Measurements from ENCODE around the gene CPXM1. TPM values are rescaled to one million over a fixed set of nuclear protein-coding genes. Genes with fewer than 3 reads are reported as not detected.
"Not testable (repeated sequence)": the region's sequence is repeated elsewhere in the genome, so short reads cannot be mapped to it uniquely, and the experiment has no call there.

The CPXM1 gene
- total RNA-seq, 8 experiments from 2014 or later: 0.84 to 53.5 (median 17.2) TPM; not detected in 1

GRCh38 chr20:2817341-2817726 is 16.9 kb upstream of the CPXM1 start:
- 63 to 100% (median 92%) methylated on average over 1 to 2 of the region's 2 CpGs; no CpG with 5 or more reads in 6 of the 10 experiments for WGBS, 10 experiments
- Histone ChIP-seq H3K4me3 (no peak overlapping the region), H3K27ac (no peak overlapping the region), H3K4me1 (replicated peaks in 1 of 2) (no peaks in the 10 kb centered on the region)
- ATAC-seq (replicated peaks in 6 of 8): no peak
- in situ Hi-C loops (cut with MboI; ENCODE audit: low pct_unique_long_range_greater_than_20kb in 2 of 9, low sequenced_read_pairs in 9 of 9, unreplicated experiment in 9 of 9): no loop called here

- peak in 1 of 8 experiments; percentile 10 for ATAC-seq (replicated peaks in 6 of 8)
- in situ Hi-C loops (cut with MboI; ENCODE audit: low pct_unique_long_range_greater_than_20kb in 2 of 9, low sequenced_read_pairs in 9 of 9, unreplicated experiment in 9 of 9): no loop called here
- H3K27ac ChIP-seq: no peak overlapping the region
- no peaks in the 10 kb centered on the region for H3K4me1 ChIP-seq (replicated peaks in 1 of 2)
- no peak overlapping the region for H3K4me3 ChIP-seq
- WGBS, 10 experiments: 40 to 100% (median 87%) methylated on average over 1 to 4 of the region's 20 CpGs; no CpG with 5 or more reads in 6 of the 10 experiments
These were observed 16.3 kb upstream of the CPXM1 start for GRCh38 chr20:2816583-2817340.

- in situ Hi-C loops (cut with MboI; ENCODE audit: low pct_unique_long_range_greater_than_20kb in 2 of 9, low sequenced_read_pairs in 9 of 9, unreplicated experiment in 9 of 9): no loop called here
- ATAC-seq (replicated peaks in 6 of 8): no peak
- WGBS, 10 experiments: 80% methylated on average over 1 of the region's 10 CpGs; no CpG with 5 or more reads in 8 of the 10 experiments
- Histone ChIP-seq H3K4me1 (replicated peaks in 1 of 2) (no peaks in the 10 kb centered on the region), H3K27ac (no peak within 1 kb of the TSS), H3K4me3 (no peak within 1 kb of the TSS)
These were observed 15.7 kb upstream of the CPXM1 start, which contains the start of gene TMEM239 for GRCh38 chr20:2816030-2816582. TMEM239 (plus strand) TSS chr20:2816364; CDS start chr20:2816555, 191 bp downstream.

- WGBS, 10 experiments: 56 to 100% (median 66%) methylated on average over 1 to 4 of the region's 8 CpGs; no CpG with 5 or more reads in 5 of the 10 experiments
- ATAC-seq (replicated peaks in 6 of 8): no peak
- no peaks in the 10 kb centered on the region for H3K4me1 ChIP-seq (replicated peaks in 1 of 2)
- H3K27ac ChIP-seq: no peak overlapping the region
- in situ Hi-C loops (cut with MboI; ENCODE audit: low pct_unique_long_range_greater_than_20kb in 2 of 9, low sequenced_read_pairs in 9 of 9, unreplicated experiment in 9 of 9): no loop called here
- H3K4me3 ChIP-seq: no peak overlapping the region
These were observed 14.9 kb upstream of the CPXM1 start for GRCh38 chr20:2815242-2815900.

- no peak within 1 kb of the TSS for H3K4me3 ChIP-seq
- in situ Hi-C loops (cut with MboI; ENCODE audit: low pct_unique_long_range_greater_than_20kb in 2 of 9, low sequenced_read_pairs in 9 of 9, unreplicated experiment in 9 of 9): no loop called here
- 0 to 40% (median 20%) methylated on average over 1 to 5 of the region's 5 CpGs; no CpG with 5 or more reads in 7 of the 10 experiments for WGBS, 10 experiments
- no peak within 1 kb of the TSS for H3K27ac ChIP-seq
- H3K4me1 ChIP-seq (replicated peaks in 1 of 2): no peaks in the 10 kb centered on the region
- peak in 3 of 8 experiments; percentile 94 to 96 (median 96) for ATAC-seq (replicated peaks in 6 of 8)
These were observed 14.2 kb upstream of the CPXM1 start, which contains the start of gene C20orf141 for GRCh38 chr20:2814587-2815051. C20orf141 (plus strand) TSS chr20:2814987; CDS start chr20:2815185, 198 bp downstream.

GRCh38 chr20:2814076-2814475 is 13.6 kb upstream of the CPXM1 start:
- no peaks in the 10 kb centered on the region for H3K4me1 ChIP-seq (replicated peaks in 1 of 2)
- H3K4me3 ChIP-seq: no peak overlapping the region
- WGBS, 10 experiments: 44 to 100% (median 80%) methylated on average over 1 of the region's 1 CpG; no CpG with 5 or more reads in 7 of the 10 experiments
- in situ Hi-C loops (cut with MboI; ENCODE audit: low pct_unique_long_range_greater_than_20kb in 2 of 9, low sequenced_read_pairs in 9 of 9, unreplicated experiment in 9 of 9): no loop called here
- no peak overlapping the region for H3K27ac ChIP-seq
- ATAC-seq (replicated peaks in 6 of 8): peak in 3 of 8 experiments; percentile 16 to 46 (median 31)

GRCh38 chr20:2812189-2812588 is 11.8 kb upstream of the CPXM1 start:
- H3K4me1 ChIP-seq (replicated peaks in 1 of 2): no peaks in the 10 kb centered on the region
- no peak for ATAC-seq (replicated peaks in 6 of 8)
- H3K4me3 ChIP-seq: no peak overlapping the region
- in situ Hi-C loops (cut with MboI; ENCODE audit: low pct_unique_long_range_greater_than_20kb in 2 of 9, low sequenced_read_pairs in 9 of 9, unreplicated experiment in 9 of 9): no loop called here
- H3K27ac ChIP-seq: no peak overlapping the region
- 0 to 85% (median 54%) methylated on average over 1 to 3 of the region's 3 CpGs; no CpG with 5 or more reads in 2 of the 10 experiments for WGBS, 10 experiments

GRCh38 chr20:2809690-2810089 is 9.3 kb upstream of the CPXM1 start:
- ATAC-seq (replicated peaks in 6 of 8): no peak
- 60 to 100% (median 83%) methylated on average over 1 to 8 of the region's 10 CpGs; no CpG with 5 or more reads in 1 of the 10 experiments for WGBS, 10 experiments
- in situ Hi-C loops (cut with MboI; ENCODE audit: low pct_unique_long_range_greater_than_20kb in 2 of 9, low sequenced_read_pairs in 9 of 9, unreplicated experiment in 9 of 9): no loop called here
- no peak overlapping the region for H3K4me3 ChIP-seq
- no peak overlapping the region for H3K27ac ChIP-seq
- no peaks in the 10 kb centered on the region for H3K4me1 ChIP-seq (replicated peaks in 1 of 2)

- H3K27ac ChIP-seq; H3K4me3 ChIP-seq; in situ Hi-C loops (cut with MboI; ENCODE audit: low pct_unique_long_range_greater_than_20kb in 2 of 9, low sequenced_read_pairs in 9 of 9, unreplicated experiment in 9 of 9); ATAC-seq (replicated peaks in 6 of 8); H3K4me1 ChIP-seq (replicated peaks in 1 of 2): not testable (repeated sequence)
- WGBS, 10 experiments: 0 to 90% (median 60%) methylated on average over 1 to 2 of the region's 9 CpGs; no CpG with 5 or more reads in 5 of the 10 experiments
These were observed 7.5 kb upstream of the CPXM1 start for GRCh38 chr20:2807929-2808328.

GRCh38 chr20:2807019-2807418 is 6.6 kb upstream of the CPXM1 start:
- 40 to 80% (median 55%) methylated on average over 1 to 2 of the region's 4 CpGs; no CpG with 5 or more reads in 6 of the 10 experiments for whole genome bisulfite sequencing, 10 experiments
- Histone ChIP-seq H3K4me3 (no peak overlapping the region), H3K27ac (no peak overlapping the region), H3K4me1 (replicated peaks in 1 of 2) (no peaks in the 10 kb centered on the region)
- in situ Hi-C loops (cut with MboI; ENCODE audit: low pct_unique_long_range_greater_than_20kb in 2 of 9, low sequenced_read_pairs in 9 of 9, unreplicated experiment in 9 of 9): no loop called here
- no peak for ATAC-seq (replicated peaks in 6 of 8)

- in situ Hi-C loops (cut with MboI; ENCODE audit: low pct_unique_long_range_greater_than_20kb in 2 of 9, low sequenced_read_pairs in 9 of 9, unreplicated experiment in 9 of 9): no loop called here
- no peak overlapping the region for H3K27ac ChIP-seq
- ATAC-seq (replicated peaks in 6 of 8): no peak
- no peaks in the 10 kb centered on the region for H3K4me1 ChIP-seq (replicated peaks in 1 of 2)
- 20 to 71% (median 42%) methylated on average over 1 to 4 of the region's 4 CpGs; no CpG with 5 or more reads in 2 of the 10 experiments for WGBS, 10 experiments
- no peak overlapping the region for H3K4me3 ChIP-seq
These were observed 5.9 kb upstream of the CPXM1 start for GRCh38 chr20:2806351-2806701.

- ATAC-seq (replicated peaks in 6 of 8): no peak
- no peak overlapping the region for H3K4me3 ChIP-seq
- H3K27ac ChIP-seq: no peak overlapping the region
- H3K4me1 ChIP-seq (replicated peaks in 1 of 2): no peaks in the 10 kb centered on the region
- in situ Hi-C loops (cut with MboI; ENCODE audit: low pct_unique_long_range_greater_than_20kb in 2 of 9, low sequenced_read_pairs in 9 of 9, unreplicated experiment in 9 of 9): no loop called here
- 13 to 70% (median 32%) methylated on average over 1 to 12 of the region's 22 CpGs; no CpG with 5 or more reads in 2 of the 10 experiments for WGBS, 10 experiments
These were observed 5.4 kb upstream of the CPXM1 start for GRCh38 chr20:2805689-2806350.
